Measurements from ENCODE around the gene RRBP1. TPM values are rescaled to one million over a fixed set of nuclear protein-coding genes. Genes with fewer than 3 reads are reported as not detected.

Gene RRBP1
- total RNA-seq, 1 experiment from 2014 or later = 3.7 TPM

GRCh38 chr20:17630806-17631195, 51.2 kb downstream of the RRBP1 start:
- Histone ChIP-seq H3K27me3 (ENCODE audit: low read length) (no peaks in the 10 kb centered on the region), H3K9me2 (replicated peaks; ENCODE audit: insufficient read depth, low read length) (no peaks in the 10 kb centered on the region), H3K4me3 (ENCODE audit: low read length) (no peak overlapping the region), H4K20me1 (ENCODE audit: insufficient read depth, low read depth, low read length) (no peaks in the 10 kb centered on the region), H3K79me2 (ENCODE audit: low read length) (no peaks in the 10 kb centered on the region), H3K9ac (ENCODE audit: low read length) (no peak overlapping the region), H3K27ac (ENCODE audit: low read length) (no peak overlapping the region), H3K4me1 (ENCODE audit: low read length) (no peaks in the 10 kb centered on the region), H3K36me3 (ENCODE audit: insufficient read depth, low read length) (no peaks in the 10 kb centered on the region), H3K9me3 (ENCODE audit: low read length) (no peaks in the 10 kb centered on the region), H3K4me2 (ENCODE audit: low read depth, low read length, poor library complexity, severe bottlenecking) (no peak overlapping the region), H2AFZ (ENCODE audit: low read length) (no peak overlapping the region)
- DNase-seq = no peak

GRCh38 chr20:17630151-17630805, 51.8 kb downstream of the RRBP1 start:
- no peak overlapping the region for H3K4me2 ChIP-seq (ENCODE audit: low read depth, low read length, poor library complexity, severe bottlenecking)
- H3K9ac ChIP-seq (ENCODE audit: low read length) = no peak overlapping the region
- no peaks in the 10 kb centered on the region for H3K9me3 ChIP-seq (ENCODE audit: low read length)
- no peak overlapping the region for H3K27ac ChIP-seq (ENCODE audit: low read length)
- H3K27me3 ChIP-seq (ENCODE audit: low read length) = no peaks in the 10 kb centered on the region
- H3K4me1 ChIP-seq (ENCODE audit: low read length) = no peaks in the 10 kb centered on the region
- no peaks in the 10 kb centered on the region for H3K9me2 ChIP-seq (replicated peaks; ENCODE audit: insufficient read depth, low read length)
- no peaks in the 10 kb centered on the region for H4K20me1 ChIP-seq (ENCODE audit: insufficient read depth, low read depth, low read length)
- H3K4me3 ChIP-seq (ENCODE audit: low read length) = no peak overlapping the region
- DNase-seq = no peak
- no peak overlapping the region for H2AFZ ChIP-seq (ENCODE audit: low read length)
- no peaks in the 10 kb centered on the region for H3K36me3 ChIP-seq (ENCODE audit: insufficient read depth, low read length)
- no peaks in the 10 kb centered on the region for H3K79me2 ChIP-seq (ENCODE audit: low read length)

GRCh38 chr20:17629678-17630089, 52.4 kb downstream of the RRBP1 start:
- Histone ChIP-seq H3K27ac (ENCODE audit: low read length) (no peak overlapping the region), H3K4me3 (ENCODE audit: low read length) (no peak overlapping the region), H3K9me3 (ENCODE audit: low read length) (no peaks in the 10 kb centered on the region), H4K20me1 (ENCODE audit: insufficient read depth, low read depth, low read length) (no peaks in the 10 kb centered on the region), H3K79me2 (ENCODE audit: low read length) (no peaks in the 10 kb centered on the region), H3K36me3 (ENCODE audit: insufficient read depth, low read length) (no peaks in the 10 kb centered on the region), H3K4me1 (ENCODE audit: low read length) (no peaks in the 10 kb centered on the region), H3K9me2 (replicated peaks; ENCODE audit: insufficient read depth, low read length) (no peaks in the 10 kb centered on the region), H3K4me2 (ENCODE audit: low read depth, low read length, poor library complexity, severe bottlenecking) (no peak overlapping the region), H2AFZ (ENCODE audit: low read length) (no peak overlapping the region), H3K9ac (ENCODE audit: low read length) (no peak overlapping the region), H3K27me3 (ENCODE audit: low read length) (no peaks in the 10 kb centered on the region)
- DNase-seq = no peak

- H3K4me2 ChIP-seq (ENCODE audit: low read depth, low read length, poor library complexity, severe bottlenecking) = no peak overlapping the region
- no peaks in the 10 kb centered on the region for H3K9me3 ChIP-seq (ENCODE audit: low read length)
- H3K27ac ChIP-seq (ENCODE audit: low read length) = no peak overlapping the region
- no peaks in the 10 kb centered on the region for H3K79me2 ChIP-seq (ENCODE audit: low read length)
- DNase-seq = no peak
- no peaks in the 10 kb centered on the region for H3K36me3 ChIP-seq (ENCODE audit: insufficient read depth, low read length)
- H3K4me1 ChIP-seq (ENCODE audit: low read length) = no peaks in the 10 kb centered on the region
- no peaks in the 10 kb centered on the region for H3K27me3 ChIP-seq (ENCODE audit: low read length)
- H2AFZ ChIP-seq (ENCODE audit: low read length) = no peak overlapping the region
- H4K20me1 ChIP-seq (ENCODE audit: insufficient read depth, low read depth, low read length) = no peaks in the 10 kb centered on the region
- H3K9me2 ChIP-seq (replicated peaks; ENCODE audit: insufficient read depth, low read length) = no peaks in the 10 kb centered on the region
- H3K9ac ChIP-seq (ENCODE audit: low read length) = no peak overlapping the region
- no peak overlapping the region for H3K4me3 ChIP-seq (ENCODE audit: low read length)
These were observed 53.0 kb downstream of the RRBP1 start for GRCh38 chr20:17629025-17629424.

- Histone ChIP-seq H3K9me3 (ENCODE audit: low read length) (no peaks in the 10 kb centered on the region), H3K79me2 (ENCODE audit: low read length) (no peaks in the 10 kb centered on the region), H3K4me3 (ENCODE audit: low read length) (no peak overlapping the region), H3K27ac (ENCODE audit: low read length) (no peak overlapping the region), H3K4me1 (ENCODE audit: low read length) (no peaks in the 10 kb centered on the region), H3K9ac (ENCODE audit: low read length) (no peak overlapping the region), H3K27me3 (ENCODE audit: low read length) (no peaks in the 10 kb centered on the region), H3K36me3 (ENCODE audit: insufficient read depth, low read length) (no peaks in the 10 kb centered on the region), H3K4me2 (ENCODE audit: low read depth, low read length, poor library complexity, severe bottlenecking) (no peak overlapping the region), H4K20me1 (ENCODE audit: insufficient read depth, low read depth, low read length) (no peaks in the 10 kb centered on the region), H2AFZ (ENCODE audit: low read length) (no peak overlapping the region), H3K9me2 (replicated peaks; ENCODE audit: insufficient read depth, low read length) (no peaks in the 10 kb centered on the region)
- DNase-seq = no peak
These were observed 53.8 kb downstream of the RRBP1 start for GRCh38 chr20:17628101-17628841.

- H3K4me2 ChIP-seq (ENCODE audit: low read depth, low read length, poor library complexity, severe bottlenecking) = no peak overlapping the region
- H3K36me3 ChIP-seq (ENCODE audit: insufficient read depth, low read length) = no peaks in the 10 kb centered on the region
- H3K27ac ChIP-seq (ENCODE audit: low read length) = no peak overlapping the region
These were observed 54.7 kb downstream of the RRBP1 start for GRCh38 chr20:17627101-17627955.

GRCh38 chr20:17626217-17627007, 55.6 kb downstream of the RRBP1 start:
- Histone ChIP-seq H3K4me3 (ENCODE audit: low read length) (no peak overlapping the region), H3K27ac (ENCODE audit: low read length) (no peak overlapping the region), H3K4me2 (ENCODE audit: low read depth, low read length, poor library complexity, severe bottlenecking) (no peak overlapping the region), H3K79me2 (ENCODE audit: low read length) (no peaks in the 10 kb centered on the region), H3K4me1 (ENCODE audit: low read length) (no peaks in the 10 kb centered on the region), H2AFZ (ENCODE audit: low read length) (no peak overlapping the region), H3K9ac (ENCODE audit: low read length) (no peak overlapping the region), H3K27me3 (ENCODE audit: low read length) (no peaks in the 10 kb centered on the region), H4K20me1 (ENCODE audit: insufficient read depth, low read depth, low read length) (no peaks in the 10 kb centered on the region), H3K9me2 (replicated peaks; ENCODE audit: insufficient read depth, low read length) (no peaks in the 10 kb centered on the region), H3K36me3 (ENCODE audit: insufficient read depth, low read length) (no peaks in the 10 kb centered on the region), H3K9me3 (ENCODE audit: low read length) (no peaks in the 10 kb centered on the region)
- no peak for DNase-seq

More at GRCh38 chr20:17627101-17627955, 54.7 kb downstream of the RRBP1 start:
- H2AFZ ChIP-seq (ENCODE audit: low read length) = no peak overlapping the region
- no peaks in the 10 kb centered on the region for H3K27me3 ChIP-seq (ENCODE audit: low read length)
- DNase-seq = no peak
- H3K79me2 ChIP-seq (ENCODE audit: low read length) = no peaks in the 10 kb centered on the region
- no peaks in the 10 kb centered on the region for H4K20me1 ChIP-seq (ENCODE audit: insufficient read depth, low read depth, low read length)
- H3K9me2 ChIP-seq (replicated peaks; ENCODE audit: insufficient read depth, low read length) = no peaks in the 10 kb centered on the region
- no peaks in the 10 kb centered on the region for H3K9me3 ChIP-seq (ENCODE audit: low read length)
- no peaks in the 10 kb centered on the region for H3K4me1 ChIP-seq (ENCODE audit: low read length)
- H3K4me3 ChIP-seq (ENCODE audit: low read length) = no peak overlapping the region
- no peak overlapping the region for H3K9ac ChIP-seq (ENCODE audit: low read length)

Data from Karpas-422 (cell line).